ENCODE measurements around the gene IGSF9.

IGSF9 gene

DNA sequence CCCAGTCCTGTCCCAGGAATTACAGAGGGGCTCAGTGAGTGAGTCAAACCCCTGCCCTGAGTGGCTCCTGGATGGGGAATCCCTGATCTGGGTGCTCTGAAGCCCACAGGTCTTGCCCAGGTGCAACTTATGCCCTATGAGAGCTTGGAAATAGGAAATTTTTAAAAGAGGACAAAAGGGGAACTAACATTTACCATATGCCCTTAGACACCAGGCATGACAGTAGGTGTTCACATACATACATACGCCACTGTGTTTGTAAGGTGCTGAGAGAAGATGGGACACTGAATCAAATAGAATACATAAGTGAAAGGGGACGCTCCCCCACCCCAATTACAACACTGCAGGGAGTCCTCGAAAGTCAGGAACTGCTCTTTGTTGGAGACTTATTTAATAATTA is 46.9 kb downstream of the IGSF9 start:
- no peak for DNase-seq (ENCODE audit: low read depth in 2 of 2)

DNA sequence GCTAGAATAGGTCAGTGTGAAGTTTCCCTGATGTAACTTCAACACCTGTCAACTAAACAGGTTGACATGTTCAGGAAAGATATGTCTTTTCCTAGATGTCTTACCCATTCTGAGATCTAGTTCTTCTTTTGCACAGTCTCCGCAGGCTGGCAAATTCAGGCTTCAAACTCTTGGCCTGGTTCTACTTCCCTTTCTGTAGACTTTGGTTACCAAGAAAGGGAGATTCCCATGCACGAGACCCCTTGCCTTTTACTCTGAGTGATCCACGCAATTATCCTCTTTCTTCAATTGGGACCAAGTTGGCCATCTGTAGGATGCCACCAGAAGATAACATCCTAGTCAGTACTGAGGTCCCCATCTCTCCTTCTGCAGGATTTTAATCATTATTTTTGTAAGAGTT is 47.5 kb downstream of the IGSF9 start:
- no peak for DNase-seq (ENCODE audit: low read depth in 2 of 2)

DNA sequence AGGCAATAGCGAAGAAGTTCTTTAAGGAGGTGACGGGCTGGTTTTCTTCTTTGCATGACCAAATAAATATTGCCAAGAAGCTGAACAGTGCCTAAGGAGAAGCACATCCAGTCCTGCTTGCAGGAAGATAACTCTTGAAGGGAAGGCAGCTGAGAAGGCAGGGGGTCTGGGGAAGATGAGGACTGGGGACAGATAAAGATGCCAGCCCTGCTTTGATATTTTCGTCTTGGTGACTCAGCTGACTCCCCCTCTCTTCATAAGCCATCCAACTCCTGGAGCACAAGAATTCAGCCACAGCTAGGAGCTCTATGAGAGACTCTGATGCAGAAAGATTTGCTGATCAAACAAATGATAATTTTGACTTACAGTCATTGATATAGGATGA is 48.9 kb downstream of the IGSF9 start:
- no peak for DNase-seq (ENCODE audit: low read depth in 2 of 2)

DNA sequence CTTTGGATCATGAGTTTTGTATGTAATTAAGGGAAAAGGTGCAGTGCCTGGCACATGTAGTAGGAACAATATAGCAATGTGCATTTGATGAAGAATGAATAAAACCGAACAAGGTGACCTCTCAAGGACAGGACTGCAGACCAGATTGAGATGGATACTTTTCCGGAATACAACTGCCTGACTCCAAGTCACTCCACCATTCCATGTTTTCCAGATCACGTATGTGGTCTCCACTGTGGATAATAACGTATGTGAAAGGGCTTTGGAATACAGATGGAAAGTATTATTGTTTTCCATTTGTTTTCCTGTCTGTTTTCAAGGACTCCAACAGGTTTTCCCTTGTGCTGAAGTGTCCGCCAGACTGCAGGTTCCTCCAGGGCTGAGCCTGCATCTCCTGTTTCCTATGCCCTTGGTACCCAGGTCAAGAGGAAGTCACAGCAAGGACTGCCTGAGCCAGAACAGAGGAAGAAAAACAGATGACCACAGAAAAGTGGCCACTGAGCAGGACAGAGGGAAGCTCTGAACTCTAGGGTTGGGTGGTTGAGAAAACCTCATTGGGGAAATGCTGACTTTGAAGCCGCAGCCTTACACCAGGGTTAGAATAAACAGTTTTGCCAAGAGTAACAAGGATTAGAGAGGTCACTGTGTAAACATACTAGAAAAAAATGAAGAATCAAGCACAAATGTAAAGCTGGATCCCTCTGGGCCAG is 49.4 kb downstream of the IGSF9 start:
- DNase-seq (ENCODE audit: low read depth in 2 of 2): no peak

DNA sequence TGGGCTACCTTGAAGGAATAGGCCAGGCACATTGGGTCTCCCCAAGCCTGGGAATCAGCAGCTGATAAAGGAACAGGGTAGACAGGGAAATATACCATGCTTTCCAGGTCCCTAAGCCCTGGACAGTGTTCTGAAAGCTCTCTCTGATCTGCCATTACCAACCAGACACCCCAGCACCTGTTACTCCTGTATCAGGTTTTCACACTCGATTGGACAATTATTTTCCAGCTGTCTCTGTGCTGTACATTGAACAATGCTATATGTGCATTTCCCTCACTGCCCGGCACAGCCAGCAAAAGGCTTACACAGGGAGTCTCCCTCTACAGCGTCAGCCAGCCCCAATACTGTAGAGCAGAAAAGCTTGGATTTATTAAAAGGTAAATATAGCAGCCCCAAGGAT is 50.1 kb downstream of the IGSF9 start:
- no peak for DNase-seq (ENCODE audit: low read depth in 2 of 2)

DNA sequence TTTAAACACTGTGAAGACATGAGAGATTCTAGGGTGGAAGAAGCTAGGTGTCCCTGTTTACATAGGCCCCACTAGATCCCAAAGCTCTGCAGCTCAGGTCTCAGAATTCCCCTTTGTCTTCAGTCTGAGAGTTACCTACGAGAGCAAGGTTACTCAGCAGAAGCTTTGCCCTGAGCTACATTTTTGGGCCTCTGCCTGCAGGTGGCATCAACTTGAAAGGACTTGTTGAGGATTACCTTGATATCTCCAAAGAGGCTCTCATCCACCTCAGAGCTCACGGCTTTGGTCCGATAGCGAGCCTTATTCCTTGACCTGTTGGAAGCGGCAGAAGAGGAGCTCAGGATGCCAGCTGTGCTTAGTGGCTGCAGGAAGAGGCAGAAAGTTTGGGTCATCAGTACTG is 52.5 kb downstream of the IGSF9 start:
- DNase-seq (ENCODE audit: low read depth in 2 of 2): no peak

DNA sequence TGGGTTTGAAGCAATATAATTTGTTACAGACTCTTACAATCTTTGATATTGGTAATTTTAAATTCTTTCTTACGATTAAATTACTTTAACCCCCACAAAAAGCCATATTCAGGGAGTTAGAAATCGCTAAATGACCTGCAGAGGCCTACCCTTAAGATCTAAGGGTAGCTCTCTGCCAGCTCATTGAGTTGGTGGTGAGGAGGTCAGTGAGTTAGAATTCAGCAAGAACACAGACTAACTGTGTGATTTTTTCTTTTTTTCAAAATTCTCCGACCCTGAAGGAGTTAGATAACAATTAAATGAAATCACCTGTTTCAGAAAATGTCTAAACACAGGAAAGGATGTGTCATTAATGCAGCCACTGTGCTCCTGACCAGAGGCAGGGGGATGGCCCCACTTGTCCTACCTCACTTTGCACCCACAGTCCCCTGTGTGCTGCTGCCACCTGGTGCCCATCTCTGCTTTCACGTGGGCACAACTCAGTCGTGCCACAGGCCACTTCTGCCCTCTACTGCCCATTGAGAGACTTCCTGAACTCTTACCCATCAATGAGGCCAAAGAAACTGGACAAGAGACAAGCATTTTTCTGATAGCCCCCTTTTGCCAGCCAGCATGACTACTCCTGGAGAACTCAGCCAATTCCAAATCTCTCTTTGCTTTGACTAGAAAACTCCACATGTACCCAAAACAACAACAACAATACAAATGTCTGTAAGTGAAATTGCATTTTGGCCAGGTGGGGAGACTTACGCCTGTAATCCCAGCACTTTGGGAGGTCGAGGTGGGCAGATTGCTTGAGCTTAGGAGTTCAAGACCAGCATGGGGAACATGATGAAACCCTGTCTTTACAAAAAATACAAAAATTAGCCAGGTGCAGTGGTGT is 53.9 kb downstream of the IGSF9 start:
- DNase-seq (ENCODE audit: low read depth in 2 of 2): peak; percentile 47 to 53

DNA sequence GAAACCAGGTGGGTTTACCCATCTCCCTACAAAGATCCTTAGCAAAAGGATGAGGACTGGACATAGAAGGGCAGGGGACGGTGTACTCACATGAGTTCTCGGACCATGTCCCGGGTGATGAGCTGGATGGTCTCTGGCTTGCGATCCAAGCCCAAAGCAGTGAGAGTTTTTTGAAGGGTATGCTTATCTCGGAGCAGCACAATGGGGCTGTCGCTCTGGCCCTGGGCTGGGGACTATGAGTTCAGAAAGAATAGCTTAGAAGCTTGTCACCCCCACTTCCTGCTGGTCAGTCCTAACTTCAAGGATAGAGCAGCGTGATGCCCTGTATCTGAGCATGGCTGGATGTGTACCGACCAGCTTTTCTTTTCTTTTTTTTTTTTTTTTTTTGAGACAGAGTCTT is 55.0 kb downstream of the IGSF9 start:
- DNase-seq (ENCODE audit: low read depth in 2 of 2): no peak

DNA sequence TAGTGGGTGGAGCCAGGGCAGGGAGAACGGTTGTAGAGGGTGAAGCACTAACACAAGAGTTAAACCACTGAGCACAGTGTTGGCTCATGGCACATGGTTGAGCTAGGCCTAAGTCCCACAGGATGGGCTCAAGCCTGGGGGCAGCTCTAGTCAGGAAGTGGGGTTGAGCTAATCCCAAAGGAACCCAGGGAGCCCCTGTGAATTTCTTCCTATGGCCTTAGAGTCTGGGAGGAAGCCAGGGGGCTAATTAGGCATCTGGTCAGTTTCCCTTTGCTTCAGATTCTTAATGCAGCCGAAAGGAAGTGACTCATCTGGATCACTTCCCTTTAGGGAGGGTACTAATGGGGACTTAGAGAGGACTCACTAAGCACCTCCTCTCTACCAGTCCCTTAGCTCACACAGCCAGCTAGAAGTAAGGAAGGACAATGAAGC is 55.6 kb downstream of the IGSF9 start:
- no peak for DNase-seq (ENCODE audit: low read depth in 2 of 2)

DNA sequence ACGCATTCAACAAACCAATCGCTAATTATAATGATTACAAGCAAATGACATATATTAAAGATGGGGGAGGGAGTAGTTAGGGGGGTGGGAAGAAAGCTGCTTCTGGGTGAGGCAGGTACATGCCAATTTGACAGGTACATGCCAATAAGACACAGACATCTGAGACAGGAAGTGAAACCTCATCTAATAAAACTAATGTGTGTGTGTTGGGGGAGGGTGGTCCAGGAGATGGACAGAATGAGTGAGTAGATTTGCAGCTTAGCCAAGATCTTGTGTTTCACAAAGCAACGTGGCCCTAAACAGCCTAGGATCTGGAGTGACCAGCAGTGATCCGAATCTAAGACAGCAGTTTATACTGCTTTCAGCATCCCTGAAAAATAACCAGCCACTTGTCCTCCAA is 56.2 kb downstream of the IGSF9 start:
- no peak for DNase-seq (ENCODE audit: low read depth in 2 of 2)

DNA sequence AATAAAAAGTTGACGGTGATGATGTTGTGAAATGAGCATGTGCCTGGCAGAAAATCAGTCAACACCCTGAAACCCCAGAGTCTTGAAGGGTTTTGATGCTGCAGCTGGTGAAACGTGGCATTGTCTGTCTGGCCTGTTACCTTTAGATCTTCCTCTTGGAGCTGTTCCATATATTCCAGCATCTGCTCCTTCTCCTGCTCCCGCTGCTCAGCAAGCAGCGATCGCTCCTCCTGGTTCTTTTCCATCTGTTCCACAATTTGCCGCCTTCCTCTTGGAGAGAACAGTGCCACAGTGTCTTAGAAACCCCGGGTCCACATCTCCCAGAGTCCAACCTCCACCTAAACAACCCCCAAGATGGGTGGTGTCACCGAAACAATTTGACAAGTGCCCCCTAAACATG is 61.1 kb downstream of the IGSF9 start:
- no peak for DNase-seq (ENCODE audit: low read depth in 2 of 2)

DNA sequence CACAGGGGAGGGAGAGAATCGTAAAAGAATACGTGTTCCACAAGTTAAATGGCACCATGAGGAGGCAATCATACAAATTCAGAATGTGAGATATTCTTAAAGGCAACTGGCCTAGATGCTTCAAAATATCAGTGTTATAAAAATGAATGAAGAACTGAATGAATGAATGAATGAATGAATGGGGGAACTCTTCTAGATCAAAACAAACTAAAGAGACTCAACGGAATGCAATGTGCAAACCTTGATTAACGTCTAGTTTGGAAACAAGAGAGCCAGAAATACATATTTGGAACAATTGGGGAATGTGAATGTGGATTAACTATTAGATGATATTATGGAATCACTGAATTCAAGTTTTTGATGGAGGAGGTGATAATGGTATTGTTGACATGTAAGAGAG is 62.3 kb downstream of the IGSF9 start:
- DNase-seq (ENCODE audit: low read depth in 2 of 2): no peak

DNA sequence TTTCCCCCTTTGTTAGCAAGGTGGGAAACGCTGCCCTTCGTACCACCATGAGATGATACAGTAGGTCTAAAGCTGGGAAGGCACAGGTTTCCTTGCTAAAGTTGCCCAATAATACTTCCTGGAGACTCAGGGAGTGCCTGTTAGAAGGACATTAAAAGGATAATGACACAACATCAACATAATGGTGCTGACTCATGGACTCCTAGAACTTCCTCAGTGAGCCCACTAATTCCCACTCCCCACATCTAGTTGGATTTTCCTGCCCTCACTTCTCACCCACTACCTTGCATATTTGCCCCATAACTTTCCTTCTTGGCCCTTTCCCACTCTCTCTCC is 62.9 kb downstream of the IGSF9 start:
- no peak for DNase-seq (ENCODE audit: low read depth in 2 of 2)

DNA sequence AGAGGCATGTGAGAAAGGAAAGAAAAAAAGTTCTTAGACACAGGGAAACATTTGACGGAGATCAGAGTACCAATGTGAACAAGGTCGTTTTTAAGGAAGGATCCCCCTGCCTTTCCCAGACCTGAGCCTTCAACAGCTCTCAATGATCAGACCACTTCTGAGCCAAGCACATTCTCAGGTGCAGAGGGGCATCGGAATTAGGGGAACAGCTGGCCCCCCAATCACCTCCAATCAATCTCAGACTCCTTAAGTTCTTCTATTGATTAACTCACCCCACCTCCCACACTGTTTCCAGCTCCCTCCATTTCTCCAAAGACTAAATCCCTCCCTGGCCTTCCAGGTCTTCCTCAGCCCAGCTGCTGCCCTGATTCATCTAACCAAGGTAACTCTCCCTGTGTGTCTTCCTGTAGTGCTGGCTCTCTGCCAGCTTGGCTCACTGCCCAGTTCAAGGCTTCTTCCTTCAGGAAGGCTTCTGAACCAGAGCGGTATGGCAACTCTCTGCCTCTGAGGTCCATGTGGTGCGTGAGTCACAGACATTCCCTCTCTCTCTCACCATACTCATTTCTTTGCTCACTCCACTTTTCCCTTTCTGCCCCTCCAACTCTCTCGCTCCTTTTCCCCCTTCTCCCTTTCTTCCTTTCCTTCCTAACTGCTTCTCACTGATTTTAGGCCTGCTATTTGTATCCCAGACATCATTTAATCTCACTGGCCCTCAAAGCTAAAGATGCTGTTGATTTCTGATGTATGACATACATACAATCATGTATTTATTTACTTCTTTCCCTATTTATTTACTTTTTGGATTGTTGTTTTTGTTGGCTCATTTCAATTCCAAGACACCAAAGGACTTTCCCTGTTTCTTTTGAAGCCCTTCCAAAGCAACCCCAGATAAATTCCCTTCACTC is 63.5 kb downstream of the IGSF9 start:
- DNase-seq (ENCODE audit: low read depth in 2 of 2): no peak

DNA sequence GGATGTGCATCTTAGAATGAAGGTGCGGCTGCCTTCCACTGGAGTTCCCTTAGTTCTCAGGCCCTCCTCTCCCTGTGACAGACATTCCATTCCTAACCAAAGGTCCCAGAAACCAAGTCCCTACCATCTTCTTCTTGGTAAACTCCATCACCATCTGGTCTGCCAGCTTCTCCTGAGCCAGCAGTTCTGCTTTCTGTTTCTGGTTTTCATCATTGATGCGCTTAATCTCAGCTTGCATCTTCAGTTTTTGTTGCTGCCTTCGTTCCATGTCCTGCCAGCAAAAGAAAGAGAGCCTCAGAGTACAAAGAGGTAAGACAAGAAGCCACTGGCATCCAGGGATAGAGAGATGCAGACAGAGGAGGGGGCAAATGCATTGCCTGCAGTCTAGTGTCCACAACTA is 65.0 kb downstream of the IGSF9 start:
- DNase-seq (ENCODE audit: low read depth in 2 of 2): no peak

DNA sequence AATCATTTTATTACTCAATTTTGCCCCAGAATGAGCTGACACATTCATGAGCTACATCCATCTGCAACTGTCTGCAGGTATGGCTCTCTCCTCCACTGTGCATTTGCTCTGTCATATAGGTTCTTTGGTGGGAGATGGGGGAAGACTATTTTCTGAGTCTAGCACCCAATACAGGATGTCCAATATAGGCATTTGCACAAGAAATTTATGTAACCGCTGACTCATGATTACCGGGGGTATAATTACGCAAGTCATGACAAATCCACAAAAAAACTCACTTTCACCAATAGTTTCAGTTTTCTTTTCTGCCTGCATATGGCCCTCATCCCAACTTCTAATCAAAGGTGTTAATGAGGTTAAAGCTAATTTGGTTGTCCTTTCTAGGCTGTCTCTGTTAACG is 65.4 kb downstream of the IGSF9 start:
- DNase-seq (ENCODE audit: low read depth in 2 of 2): no peak

DNA sequence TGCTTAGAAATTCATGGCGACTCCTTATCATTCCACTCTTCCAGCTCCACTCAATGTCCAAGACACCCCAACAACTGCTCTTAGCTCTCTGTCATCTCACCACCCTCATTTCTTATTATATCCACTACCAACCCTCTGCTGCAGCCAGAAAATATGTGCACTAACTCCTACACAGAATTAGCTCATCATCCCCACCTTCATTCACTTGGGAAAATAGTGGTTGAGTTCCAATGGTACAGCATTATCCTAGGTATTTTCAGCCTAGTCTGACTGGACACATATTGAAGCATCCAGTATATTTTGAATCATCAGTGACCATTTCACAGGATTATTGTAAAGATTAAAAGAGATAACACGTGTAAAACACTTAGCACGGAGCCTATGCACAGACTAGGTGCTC is 66.3 kb downstream of the IGSF9 start:
- DNase-seq (ENCODE audit: low read depth in 2 of 2): no peak

DNA sequence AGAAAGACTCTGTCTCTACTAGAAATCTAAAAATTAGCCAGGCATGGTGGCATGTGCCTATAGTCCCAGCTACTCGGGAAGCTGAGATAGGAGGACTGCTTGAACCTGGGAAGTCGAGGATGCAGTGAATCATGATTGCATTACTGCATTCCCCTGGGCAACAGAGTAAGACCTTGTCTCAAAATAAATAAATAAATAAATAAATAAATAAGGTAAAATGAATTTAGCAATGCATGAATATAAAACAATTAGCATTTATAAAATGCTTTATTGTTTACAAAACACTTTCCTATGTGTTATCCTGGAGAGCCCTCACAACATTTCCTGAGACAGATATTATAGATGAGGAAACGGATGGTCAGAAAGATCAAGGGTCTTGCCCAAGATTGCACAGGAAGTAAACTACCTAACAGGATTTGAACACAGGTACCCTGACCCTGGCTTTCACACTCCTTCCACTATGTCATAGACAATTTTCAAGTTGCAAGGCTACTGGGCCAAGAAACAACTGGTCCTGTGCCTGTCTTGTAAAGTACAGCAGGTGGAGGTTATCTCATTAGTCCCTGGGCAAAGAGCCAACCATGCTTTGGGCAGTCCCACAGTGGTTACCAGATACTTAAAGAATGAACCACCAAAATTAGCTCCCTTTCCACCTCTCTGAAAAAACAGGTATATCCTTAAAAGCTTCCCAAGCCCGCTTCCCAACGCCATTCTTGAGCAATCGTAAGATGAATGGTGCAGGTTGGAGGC is 67.5 kb downstream of the IGSF9 start:
- DNase-seq (ENCODE audit: low read depth in 2 of 2): no peak

All from stimulated activated CD8-positive, alpha-beta memory T cell treated with anti-CD3 and anti-CD28 coated beads, Interleukin-7, amount 100 ng/mL, for 1 hour (primary cell).